Measurements from ENCODE around the gene METAP1.

- TF ChIP-seq CTCF (IDR thresholded peaks at IDR 0.05) (no peak), POLR2A (IDR thresholded peaks at IDR 0.05) (no peak)
Measured at GRCh38 chr4:99052902-99053301, 57.4 kb downstream of the METAP1 start.

Data from heart left ventricle (tissue), 13 donors.